Measurements from ENCODE around the gene UQCRHL. TPM values are rescaled to one million over a fixed set of nuclear protein-coding genes. Genes with fewer than 3 reads are reported as not detected.

The UQCRHL gene
- total RNA-seq, 1 experiment from 2014 or later: 2.6 TPM

GRCh38 chr1:15768388-15768787 lies 39.1 kb downstream of the UQCRHL start:
- in situ Hi-C loops (cut with HindIII; ENCODE audit: low pct_unique_long_range_greater_than_20kb, low sequenced_read_pairs) (no loop called here), intact Hi-C loops (cut with micrococcal nuclease; ENCODE audit: unreplicated experiment) (no loop called here)
- TF ChIP-seq REST (IDR thresholded peaks at IDR 0.05; ENCODE audit: insufficient read depth in 1 of 2, low read depth in 2 of 2, low read length in 1 of 2) (no peak), POLR2AphosphoS5 (IDR thresholded peaks at IDR 0.05; ENCODE audit: low read depth, low read length) (no peak), TCF7L2 (IDR thresholded peaks at IDR 0.05; ENCODE audit: low read depth, low read length) (no peak), SIN3A (IDR thresholded peaks at IDR 0.05; ENCODE audit: borderline replicate concordance, insufficient read depth, low read depth, low read length) (no peak), CTCF (IDR thresholded peaks at IDR 0.05) (no peak)
- Histone ChIP-seq H3K4me3 (ENCODE audit: low read depth in 2 of 2, low read length in 2 of 2) (no peak overlapping the region), H3K27me3 (ENCODE audit: control insufficient read depth, insufficient read depth, low read length) (no peaks in the 10 kb centered on the region), H3K36me3 (ENCODE audit: control insufficient read depth, insufficient read depth, low read length) (no peaks in the 10 kb centered on the region), H3K27ac (ENCODE audit: low read length) (no peak overlapping the region), H3K4me1 (ENCODE audit: control insufficient read depth, insufficient read depth, low read length) (no peaks in the 10 kb centered on the region), H3K9me3 (ENCODE audit: control insufficient read depth, insufficient read depth, low read depth, low read length) (no peaks in the 10 kb centered on the region)
- no peak for ATAC-seq
- ChIA-PET CTCF (no interaction called here), POLR2A (no interaction called here)
- no TSS peak for BruUV-seq (replicated peaks)
- no peak for DNase-seq (ENCODE audit: low read depth, low spot score)

- BruUV-seq (replicated peaks): no TSS peak
- no peaks in the 10 kb centered on the region for H3K9me3 ChIP-seq (ENCODE audit: control insufficient read depth, insufficient read depth, low read depth, low read length)
- TF ChIP-seq SIN3A (IDR thresholded peaks at IDR 0.05; ENCODE audit: borderline replicate concordance, insufficient read depth, low read depth, low read length): no peak
- no peak for TF ChIP-seq TCF7L2 (IDR thresholded peaks at IDR 0.05; ENCODE audit: low read depth, low read length)
- no peak for TF ChIP-seq POLR2AphosphoS5 (IDR thresholded peaks at IDR 0.05; ENCODE audit: low read depth, low read length)
- no peak for TF ChIP-seq CTCF (IDR thresholded peaks at IDR 0.05)
- TF ChIP-seq REST (IDR thresholded peaks at IDR 0.05; ENCODE audit: insufficient read depth in 1 of 2, low read depth in 2 of 2, low read length in 1 of 2): no peak
- in situ Hi-C loops (cut with HindIII; ENCODE audit: low pct_unique_long_range_greater_than_20kb, low sequenced_read_pairs) (no loop called here), intact Hi-C loops (cut with micrococcal nuclease; ENCODE audit: unreplicated experiment) (no loop called here)
- POLR2A ChIA-PET: no interaction called here
- H3K36me3 ChIP-seq (ENCODE audit: control insufficient read depth, insufficient read depth, low read length): no peaks in the 10 kb centered on the region
- no peak overlapping the region for H3K27ac ChIP-seq (ENCODE audit: low read length)
- CTCF ChIA-PET: no interaction called here
- H3K27me3 ChIP-seq (ENCODE audit: control insufficient read depth, insufficient read depth, low read length): no peaks in the 10 kb centered on the region
- no peak overlapping the region for H3K4me3 ChIP-seq (ENCODE audit: low read depth in 2 of 2, low read length in 2 of 2)
- DNase-seq (ENCODE audit: low read depth, low spot score) (no peak), ATAC-seq (no peak)
- H3K4me1 ChIP-seq (ENCODE audit: control insufficient read depth, insufficient read depth, low read length): no peaks in the 10 kb centered on the region
These were observed 39.5 kb downstream of the UQCRHL start for GRCh38 chr1:15767941-15768340.

Measured in Panc1 (cell line).